ENCODE measurements around the gene SNRNP48. TPM values are rescaled to one million over a fixed set of nuclear protein-coding genes. Genes with fewer than 3 reads are reported as not detected.

SNRNP48 gene
- total and polyA plus RNA-seq, 2 of the 4 experiments (the other 2 are of a cell fraction) = 5.2 to 6.2 TPM

DNA sequence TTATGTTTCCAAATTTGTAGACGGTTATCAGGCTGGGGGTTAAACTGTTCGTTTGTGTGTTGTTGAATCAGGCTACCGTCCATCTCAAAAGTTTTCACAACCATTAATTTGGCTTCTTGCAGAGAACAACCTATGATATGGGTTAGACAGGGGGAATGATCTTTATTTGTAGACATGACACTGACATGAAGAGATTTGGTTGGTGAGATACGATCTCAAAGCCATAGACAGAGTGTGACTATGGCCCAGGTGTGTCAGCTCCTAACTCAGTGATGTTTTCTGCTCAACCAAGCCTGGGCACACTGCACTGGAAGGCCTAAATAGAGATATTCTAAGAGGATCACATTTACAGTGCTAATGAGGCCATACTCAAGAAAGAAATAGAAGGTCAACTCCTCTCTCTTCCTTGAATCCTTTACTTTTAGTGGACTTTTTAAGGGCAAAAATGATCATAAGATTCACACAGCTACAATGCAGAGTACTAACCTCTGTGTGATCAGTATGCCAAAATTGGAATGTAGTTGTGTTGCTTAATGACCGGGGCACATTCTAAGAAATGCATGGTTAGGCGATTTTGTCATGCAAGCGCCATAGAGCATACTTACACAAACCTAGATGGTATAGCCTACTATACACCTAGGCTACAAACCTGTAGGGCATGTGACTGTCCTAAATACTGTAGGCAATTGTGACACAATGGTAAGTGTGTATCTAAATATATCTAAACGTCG lies 17.6 kb upstream of the SNRNP48 start:
- H3K4me1 ChIP-seq (ENCODE audit: control insufficient read depth, insufficient read depth, low read length) = no peaks in the 10 kb centered on the region
- no peak overlapping the region for H2BK20ac ChIP-seq (ENCODE audit: low read depth, low read length)
- no peak overlapping the region for H2BK15ac ChIP-seq (ENCODE audit: low read depth, low read length)
- H4K20me1 ChIP-seq (ENCODE audit: insufficient read depth, low read length) = no peaks in the 10 kb centered on the region
- H3K27ac ChIP-seq (ENCODE audit: insufficient read depth, low read length) = no peak overlapping the region
- no peak for TF ChIP-seq RFX5 (IDR thresholded peaks at IDR 0.05; ENCODE audit: low read depth, low read length)
- TF ChIP-seq SMC3 (IDR thresholded peaks at IDR 0.05; ENCODE audit: low read depth, low read length) = no peak
- TF ChIP-seq NFE2L2 (IDR thresholded peaks at IDR 0.05; ENCODE audit: low read depth, low read length) = no peak
- no peak for TF ChIP-seq FOS (IDR thresholded peaks at IDR 0.05; ENCODE audit: low read depth, low read length)
- TF ChIP-seq, protein P1, sequence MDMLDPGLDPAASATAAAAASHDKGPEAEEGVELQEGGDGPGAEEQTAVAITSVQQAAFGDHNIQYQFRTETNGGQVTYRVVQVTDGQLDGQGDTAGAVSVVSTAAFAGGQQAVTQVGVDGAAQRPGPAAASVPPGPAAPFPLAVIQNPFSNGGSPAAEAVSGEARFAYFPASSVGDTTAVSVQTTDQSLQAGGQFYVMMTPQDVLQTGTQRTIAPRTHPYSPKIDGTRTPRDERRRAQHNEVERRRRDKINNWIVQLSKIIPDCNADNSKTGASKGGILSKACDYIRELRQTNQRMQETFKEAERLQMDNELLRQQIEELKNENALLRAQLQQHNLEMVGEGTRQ (IDR thresholded peaks at IDR 0.05; ENCODE audit: low read depth, low read length) = no peak
- TF ChIP-seq RCOR1 (IDR thresholded peaks at IDR 0.05; ENCODE audit: insufficient replicate concordance, low read length) = no peak
- TF ChIP-seq CTCF (conservative IDR thresholded peaks at IDR 0.05; ENCODE audit: low read depth, low read length) = no peak
- TF ChIP-seq CHD1 (IDR thresholded peaks at IDR 0.05; ENCODE audit: low read depth, low read length) = no peak
- TF ChIP-seq MXI1 (IDR thresholded peaks at IDR 0.05; ENCODE audit: borderline replicate concordance, low read depth, low read length) = no peak
- no peak for TF ChIP-seq POLR2A (IDR thresholded peaks at IDR 0.05; ENCODE audit: low read depth, low read length)
- TF ChIP-seq, protein P2, sequence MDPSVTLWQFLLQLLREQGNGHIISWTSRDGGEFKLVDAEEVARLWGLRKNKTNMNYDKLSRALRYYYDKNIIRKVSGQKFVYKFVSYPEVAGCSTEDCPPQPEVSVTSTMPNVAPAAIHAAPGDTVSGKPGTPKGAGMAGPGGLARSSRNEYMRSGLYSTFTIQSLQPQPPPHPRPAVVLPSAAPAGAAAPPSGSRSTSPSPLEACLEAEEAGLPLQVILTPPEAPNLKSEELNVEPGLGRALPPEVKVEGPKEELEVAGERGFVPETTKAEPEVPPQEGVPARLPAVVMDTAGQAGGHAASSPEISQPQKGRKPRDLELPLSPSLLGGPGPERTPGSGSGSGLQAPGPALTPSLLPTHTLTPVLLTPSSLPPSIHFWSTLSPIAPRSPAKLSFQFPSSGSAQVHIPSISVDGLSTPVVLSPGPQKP (IDR thresholded peaks at IDR 0.05; ENCODE audit: borderline replicate concordance, low read depth, low read length) = no peak
- no peak for TF ChIP-seq CEBPB (IDR thresholded peaks at IDR 0.05; ENCODE audit: low read depth, low read length)
- TF ChIP-seq MAFK (IDR thresholded peaks at IDR 0.05; ENCODE audit: low read depth, low read length) = no peak
- TF ChIP-seq RAD21 (IDR thresholded peaks at IDR 0.05; ENCODE audit: low read length) = no peak
- TF ChIP-seq BHLHE40 (IDR thresholded peaks at IDR 0.05; ENCODE audit: low read depth, low read length) = no peak
- no peak for TF ChIP-seq MAZ (IDR thresholded peaks at IDR 0.05; ENCODE audit: borderline replicate concordance, low read depth, low read length)
- no peaks in the 10 kb centered on the region for H3K9me3 ChIP-seq (ENCODE audit: control insufficient read depth, insufficient read depth, low read length)
- in situ Hi-C loops (cut with MboI; ENCODE audit: low sequenced_read_pairs) (no loop called here), intact Hi-C loops (cut with micrococcal nuclease) (no loop called here), dilution Hi-C loops (cut with HindIII; ENCODE audit: low sequenced_read_pairs, unreplicated experiment) (no loop called here)
- POLR2A ChIA-PET (ENCODE audit: unreplicated experiment) = no interaction called here
- H3K14ac ChIP-seq (replicated peaks; ENCODE audit: low read depth, low read length) = no peak overlapping the region
- no peak overlapping the region for H2AFZ ChIP-seq (replicated peaks; ENCODE audit: low read length, poor library complexity)
- H3K4me3 ChIP-seq (ENCODE audit: insufficient read depth, low read depth, low read length) = no peak overlapping the region
- no peaks in the 10 kb centered on the region for H3K9me1 ChIP-seq (ENCODE audit: insufficient read depth, low read length)
- no peak overlapping the region for H4K5ac ChIP-seq (ENCODE audit: low read depth, low read length)
- no peak for DNase-seq
- no TSS peak for BruUV-seq (replicated peaks)
- no peak overlapping the region for H3K4ac ChIP-seq (ENCODE audit: low read depth, low read length)
- no CpG with 5 or more reads among the region's 9 CpGs for WGBS, 2 experiments (ENCODE audit: extremely low coverage in 2 of 2, insufficient read length in 1 of 2)
- H3K4me2 ChIP-seq (ENCODE audit: low read depth, low read length) = no peak overlapping the region
- no peak overlapping the region for H2AK9ac ChIP-seq (replicated peaks; ENCODE audit: low read depth, low read length, poor library complexity)
- H2AK5ac ChIP-seq (ENCODE audit: low read depth, low read length) = no peak overlapping the region
- no peak overlapping the region for H4K91ac ChIP-seq (ENCODE audit: insufficient read depth, low read depth, low read length)
- no peak overlapping the region for H3K56ac ChIP-seq (ENCODE audit: extremely low read depth, insufficient read depth, low read length)
- H3K27me3 ChIP-seq (ENCODE audit: control insufficient read depth, insufficient read depth, low read length) = no peaks in the 10 kb centered on the region
- H2BK120ac ChIP-seq (ENCODE audit: low read depth, low read length) = no peak overlapping the region
- no peak overlapping the region for H3K18ac ChIP-seq (ENCODE audit: low read depth, low read length)
- H3K36me3 ChIP-seq (ENCODE audit: control insufficient read depth, insufficient read depth, low read length) = peaks cover 10% of the 10 kb centered on the region; the same call in 1 of the 2 replicates
- ATAC-seq (ENCODE audit: low read depth) = no peak
- H2BK5ac ChIP-seq (ENCODE audit: low read depth, low read length, poor library complexity, severe bottlenecking) = no peak overlapping the region
- H3K79me1 ChIP-seq (ENCODE audit: low read depth in 1 of 2, low read length in 2 of 2) = no peaks in the 10 kb centered on the region; a peak in 1 of 4 replicates
- no peak overlapping the region for H3K9ac ChIP-seq (ENCODE audit: low read depth, low read length)
- no peak overlapping the region for H3K23ac ChIP-seq (ENCODE audit: low read depth, low read length)
- CTCF ChIA-PET = no interaction called here
- no peak overlapping the region for H4K8ac ChIP-seq (ENCODE audit: low read depth in 2 of 2, low read length in 2 of 2)
